HepG2 (cell line): ENCODE measurements around the gene IL11RA. TPM values are rescaled to one million over a fixed set of nuclear protein-coding genes. Genes with fewer than 3 reads are reported as not detected.

ENCODE experiments used
- AKNA ChIP-seq: sonication (generic); formaldehyde crosslinking; IDR thresholded peaks from 2 replicates; pipeline ENCODE4 v1.4.0; 2020; ENCODE audit warnings: missing genetic modification reagents, borderline replicate concordance
- FOSL2 ChIP-seq: sonication (generic); formaldehyde crosslinking; IDR thresholded peaks from 2 replicates; pipeline ENCODE4 v1.4.0; 2020; ENCODE audit warnings: missing genetic modification reagents
- KLF9 ChIP-seq: IDR thresholded peaks from 2 replicates; pipeline ENCODE4 v1.6.1; 2016; ENCODE audit warnings: low read depth
- KMT2B ChIP-seq: IDR thresholded peaks from 2 replicates; pipeline ENCODE4 v1.6.1; 2016; ENCODE audit warnings: missing genetic modification reagents, missing compliant biosample characterization
- MIER2 ChIP-seq: IDR thresholded peaks from 2 replicates; pipeline ENCODE4 v1.6.1; 2016; ENCODE audit warnings: missing biosample characterization, missing genetic modification reagents
- MIXL1 ChIP-seq: IDR thresholded peaks from 2 replicates; pipeline ENCODE4 v1.6.1; 2016
- MXI1 ChIP-seq: IDR thresholded peaks from 3 replicates; pipeline ENCODE4 v1.6.1; 2012; ENCODE audit warnings: low read depth, low read length, inconsistent platforms, borderline replicate concordance
- NFYC ChIP-seq: IDR thresholded peaks from 2 replicates; pipeline ENCODE4 v1.6.1; 2016; ENCODE audit warnings: missing genetic modification reagents, missing compliant biosample characterization
- PCBP2 ChIP-seq: fragments of 200-400 bp; formaldehyde crosslinking; optimal IDR thresholded peaks from 2 replicates; pipeline ENCODE3; 2018; ENCODE audit warnings: low read length, low read depth; ENCODE audit not compliant: poor library complexity, severe bottlenecking
- RAD21 ChIP-seq: fragments of 450-650 bp; formaldehyde crosslinking; IDR thresholded peaks from 2 replicates; pipeline ENCODE4 v1.5.0; 2020; ENCODE audit warnings: mild to moderate bottlenecking
- RORA ChIP-seq: sonication (generic); formaldehyde crosslinking; IDR thresholded peaks from 2 replicates; pipeline ENCODE4 v1.5.0; 2020; ENCODE audit warnings: mild to moderate bottlenecking, missing genetic modification reagents, moderate library complexity
- XBP1 ChIP-seq: sonication (generic); formaldehyde crosslinking; IDR thresholded peaks from 2 replicates; pipeline ENCODE4 v1.5.0; 2020; ENCODE audit warnings: missing genetic modification reagents
- ZNF136 ChIP-seq: sonication (generic); formaldehyde crosslinking; IDR thresholded peaks from 2 replicates; pipeline ENCODE4 v1.8.1; 2022; ENCODE audit warnings: low read depth, mild to moderate bottlenecking, moderate library complexity, missing genetic modification reagents
- ZNF260 ChIP-seq: sonication (generic); formaldehyde crosslinking; IDR thresholded peaks from 2 replicates; pipeline ENCODE4 v1.4.0; 2020; ENCODE audit warnings: missing genetic modification reagents, low read depth, mild to moderate bottlenecking, borderline replicate concordance
- ZNF326 ChIP-seq: sonication (generic); formaldehyde crosslinking; IDR thresholded peaks from 2 replicates; pipeline ENCODE4 v1.4.0; 2020; ENCODE audit warnings: missing genetic modification reagents, borderline replicate concordance
- ZNF430 ChIP-seq: sonication (generic); formaldehyde crosslinking; IDR thresholded peaks from 2 replicates; pipeline ENCODE4 v1.9.0; 2021; ENCODE audit warnings: mild to moderate bottlenecking, missing genetic modification reagents
- ZNF570 ChIP-seq: sonication (generic); formaldehyde crosslinking; IDR thresholded peaks from 2 replicates; pipeline ENCODE4 v1.4.0; 2020; ENCODE audit warnings: mild to moderate bottlenecking, missing genetic modification reagents, borderline replicate concordance
- ZNF747 ChIP-seq: sonication (generic); formaldehyde crosslinking; IDR thresholded peaks from 2 replicates; pipeline ENCODE4 v1.8.1; 2023; ENCODE audit warnings: missing genetic modification reagents, mild to moderate bottlenecking, borderline replicate concordance
- polyA plus RNA-seq, 8 experiments: library from polyadenylated mRNA; depleted of rRNA in 3 of 8; stranded (reverse) in 7 of 8; unstranded in 1 of 8; fragments of >200 nt; fragmentation: Illumina TruSeq in 4 of 8; extraction: Trizol in 4 of 8; gene quantifications; 2 replicates each; pipeline versions ENCODE4 v1.2.1 to v1.2.3, GENCODE V29; 2011 to 2016; ENCODE audit warnings: low read depth in 4 of 8, missing spikeins in 1 of 8, mixed read lengths in 1 of 8; ENCODE audit not compliant: insufficient read depth in 1 of 8
- total RNA-seq, 5 experiments: library from RNA; depleted of rRNA; stranded (reverse); fragments of >200 nt; fragmentation: Illumina TruSeq; extraction: Trizol; gene quantifications; 2 replicates each; pipeline ENCODE4 v1.2.3, GENCODE V29; 2016; ENCODE audit warnings: low read depth in 1 of 5
- TF ChIP-seq, protein P1 (sequence below): sonication (generic); formaldehyde crosslinking; conservative IDR thresholded peaks from 2 replicates; pipeline ENCODE4 v1.8.0; 2022; ENCODE audit warnings: mild to moderate bottlenecking, moderate library complexity, missing genetic modification reagents
- TF ChIP-seq, protein P2 (sequence below): sonication (generic); formaldehyde crosslinking; conservative IDR thresholded peaks from 2 replicates; pipeline ENCODE4 v1.4.0; 2020; ENCODE audit warnings: missing genetic modification reagents

The IL11RA gene
- total and polyA plus RNA-seq, 2 of the 13 experiments (the other 11 are each of a cell fraction or from before 2014, with no cell fraction given): 2.0 to 4.2 TPM

DNA sequence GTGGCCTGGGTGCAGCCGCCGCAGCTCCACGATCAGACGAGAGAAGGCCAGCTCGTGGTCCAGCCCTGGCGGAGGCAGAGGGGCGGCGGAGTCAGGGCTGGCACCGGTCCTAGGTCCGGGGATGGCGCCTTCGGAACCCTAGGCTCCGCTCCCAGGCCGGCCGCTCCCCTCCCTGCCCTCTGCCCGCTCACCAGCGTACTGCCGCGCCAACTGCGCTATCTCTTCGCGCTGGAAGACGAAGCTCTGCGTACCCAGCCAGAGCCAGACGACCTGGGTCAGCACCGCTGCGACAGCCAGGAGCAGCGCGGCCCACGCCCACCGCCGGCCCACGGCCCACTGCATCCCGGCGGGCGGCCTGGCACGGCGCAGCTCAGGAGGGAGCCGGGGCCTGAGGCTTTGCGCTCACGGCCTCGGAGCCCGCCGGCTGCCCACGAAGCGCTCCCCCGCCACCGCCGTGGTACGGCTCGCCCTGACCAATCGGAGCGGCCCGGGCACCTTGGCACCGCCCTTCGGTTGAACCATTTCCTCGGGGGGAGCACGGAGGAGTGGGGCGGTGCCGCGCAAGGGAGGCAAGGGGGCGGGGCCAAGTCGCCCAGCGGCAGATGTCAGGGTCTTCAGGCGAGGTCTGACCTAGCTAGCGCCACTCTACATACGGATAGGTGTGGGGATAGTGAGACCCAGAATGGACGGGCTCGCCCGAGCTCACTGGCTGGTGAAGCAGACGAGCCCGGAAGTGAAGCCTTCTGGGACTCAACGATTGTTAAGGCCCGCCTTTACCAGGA is 14.4 kb upstream of the IL11RA start, which contains the start of gene SIGMAR1 (continued):
- TF ChIP-seq ZNF136 (CRISPR knock-in tag) (no peak; the same call in 1 of the 2 replicates), NFYC (CRISPR knock-in tag) (peak; percentile 88), AKNA (CRISPR knock-in tag) (0 out of 2 replicates have a peak, but pooled peaks have one; percentile 28), ZNF326 (CRISPR knock-in tag) (no peak), MXI1 (peak; percentile 23; the same call in 1 of the 3 replicates), MIER2 (no peak), XBP1 (peak; percentile 34; the same call in 1 of the 2 replicates), MIXL1 (CRISPR knock-in tag) (peak; percentile 49; the same call in 1 of the 2 replicates), ZNF430 (CRISPR knock-in tag) (peak; percentile 87), ZNF570 (no peak), PCBP2 (no peak), KLF9 (no peak), KMT2B (CRISPR knock-in tag) (no peak), RORA (no peak), RAD21 (CRISPR knock-in tag) (peak; percentile 46; the same call in 1 of the 2 replicates), ZNF260 (no peak), ZNF747 (CRISPR knock-in tag) (no peak; the same call in 1 of the 2 replicates), FOSL2 (peak; percentile 15)
- TF ChIP-seq, protein P1, sequence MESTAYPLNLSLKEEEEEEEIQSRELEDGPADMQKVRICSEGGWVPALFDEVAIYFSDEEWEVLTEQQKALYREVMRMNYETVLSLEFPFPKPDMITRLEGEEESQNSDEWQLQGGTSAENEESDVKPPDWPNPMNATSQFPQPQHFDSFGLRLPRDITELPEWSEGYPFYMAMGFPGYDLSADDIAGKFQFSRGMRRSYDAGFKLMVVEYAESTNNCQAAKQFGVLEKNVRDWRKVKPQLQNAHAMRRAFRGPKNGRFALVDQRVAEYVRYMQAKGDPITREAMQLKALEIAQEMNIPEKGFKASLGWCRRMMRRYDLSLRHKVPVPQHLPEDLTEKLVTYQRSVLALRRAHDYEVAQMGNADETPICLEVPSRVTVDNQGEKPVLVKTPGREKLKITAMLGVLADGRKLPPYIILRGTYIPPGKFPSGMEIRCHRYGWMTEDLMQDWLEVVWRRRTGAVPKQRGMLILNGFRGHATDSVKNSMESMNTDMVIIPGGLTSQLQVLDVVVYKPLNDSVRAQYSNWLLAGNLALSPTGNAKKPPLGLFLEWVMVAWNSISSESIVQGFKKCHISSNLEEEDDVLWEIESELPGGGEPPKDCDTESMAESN: peak; percentile 96
- TF ChIP-seq, protein P2, sequence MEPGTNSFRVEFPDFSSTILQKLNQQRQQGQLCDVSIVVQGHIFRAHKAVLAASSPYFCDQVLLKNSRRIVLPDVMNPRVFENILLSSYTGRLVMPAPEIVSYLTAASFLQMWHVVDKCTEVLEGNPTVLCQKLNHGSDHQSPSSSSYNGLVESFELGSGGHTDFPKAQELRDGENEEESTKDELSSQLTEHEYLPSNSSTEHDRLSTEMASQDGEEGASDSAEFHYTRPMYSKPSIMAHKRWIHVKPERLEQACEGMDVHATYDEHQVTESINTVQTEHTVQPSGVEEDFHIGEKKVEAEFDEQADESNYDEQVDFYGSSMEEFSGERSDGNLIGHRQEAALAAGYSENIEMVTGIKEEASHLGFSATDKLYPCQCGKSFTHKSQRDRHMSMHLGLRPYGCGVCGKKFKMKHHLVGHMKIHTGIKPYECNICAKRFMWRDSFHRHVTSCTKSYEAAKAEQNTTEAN (CRISPR knock-in tag): no peak; the same call in 1 of the 2 replicates
